IMR-90 (cell line): Measurements from ENCODE around the gene PUDP. TPM values are rescaled to one million over a fixed set of nuclear protein-coding genes. Genes with fewer than 3 reads are reported as not detected.

Experiments
- ATAC-seq: fragments of 200-7000 bp; cut with Tn5 transposase; 2 replicates; pipeline ENCODE4 v1.9.1; 2020; ENCODE audit warnings: low read depth, mild to moderate bottlenecking, moderate library complexity
- BruUV-seq: library from RNA; stranded (reverse); fragments of 400-500 nt; replicated peaks from 2 replicates; lab custom pipeline; 2021; lab: Mats Ljungman, UMichigan
- CTCF ChIA-PET: fragments of 300-600 bp; formaldehyde crosslinking; extraction: SDS; loops from one replicate; lab custom pipeline; 2021; ENCODE audit warnings: antibody characterized with exemption; lab: Yijun Ruan, JAX
- POLR2A ChIA-PET: fragments of 300-600 bp; sonication (Branson Sonifier 250); formaldehyde crosslinking; loops from one replicate; lab custom pipeline; 2022; ENCODE audit warnings: antibody characterized with exemption; ENCODE audit not compliant: unreplicated experiment; lab: Charles Lee
- DNase-seq: peaks from one replicate; pipeline ENCODE4 v3.0.0; 2013
- H2AFZ ChIP-seq: replicated peaks from 2 replicates; pipeline ENCODE3; 2013; ENCODE audit warnings: low read length, mild to moderate bottlenecking; ENCODE audit not compliant: poor library complexity
- H2AK5ac ChIP-seq: 2 replicates; pipeline ENCODE4 v1.6.1; 2013; ENCODE audit warnings: low read depth, low read length, inconsistent platforms
- H2AK9ac ChIP-seq: replicated peaks from 2 replicates; pipeline ENCODE3; 2013; ENCODE audit warnings: mild to moderate bottlenecking, low read depth, low read length, moderate library complexity; ENCODE audit not compliant: poor library complexity
- H2BK120ac ChIP-seq: 2 replicates; pipeline ENCODE4 v1.6.1; 2013; ENCODE audit warnings: low read depth, low read length, inconsistent platforms
- H2BK15ac ChIP-seq: 3 replicates; pipeline ENCODE4 v1.6.1; 2013; ENCODE audit warnings: low read depth, low read length, inconsistent platforms
- H2BK20ac ChIP-seq: 2 replicates; pipeline ENCODE4 v1.6.1; 2013; ENCODE audit warnings: low read depth, mild to moderate bottlenecking, inconsistent platforms, low read length, moderate library complexity
- H2BK5ac ChIP-seq: 2 replicates; pipeline ENCODE4 v1.6.1; 2013; ENCODE audit warnings: mild to moderate bottlenecking, low read depth, low read length, inconsistent platforms; ENCODE audit not compliant: poor library complexity, severe bottlenecking
- H3K14ac ChIP-seq: replicated peaks from 2 replicates; pipeline ENCODE4 v1.6.1; 2013; ENCODE audit warnings: low read depth, low read length, inconsistent platforms
- H3K18ac ChIP-seq: 2 replicates; pipeline ENCODE4 v1.6.1; 2013; ENCODE audit warnings: low read depth, low read length, control low read depth
- H3K23ac ChIP-seq: 2 replicates; pipeline ENCODE4 v1.6.1; 2013; ENCODE audit warnings: low read depth, low read length, inconsistent platforms
- H3K27ac ChIP-seq: 2 replicates; pipeline ENCODE4 v1.5.1; 2013; ENCODE audit warnings: mild to moderate bottlenecking, control low read depth, low read length; ENCODE audit not compliant: insufficient read depth
- H3K27me3 ChIP-seq: 2 replicates; pipeline ENCODE4 v1.6.1; 2013; ENCODE audit warnings: low read length; ENCODE audit not compliant: control insufficient read depth, insufficient read depth
- H3K36me3 ChIP-seq: 2 replicates; pipeline ENCODE4 v1.6.1; 2013; ENCODE audit warnings: low read length, mixed read lengths; ENCODE audit not compliant: control insufficient read depth, insufficient read depth
- H3K4ac ChIP-seq: 2 replicates; pipeline ENCODE4 v1.6.1; 2013; ENCODE audit warnings: low read depth, low read length, inconsistent platforms
- H3K4me1 ChIP-seq: 2 replicates; pipeline ENCODE4 v1.6.1; 2013; ENCODE audit warnings: low read length, mixed read lengths; ENCODE audit not compliant: control insufficient read depth, insufficient read depth
- H3K4me2 ChIP-seq: 2 replicates; pipeline ENCODE4 v1.6.1; 2013; ENCODE audit warnings: low read depth, mild to moderate bottlenecking, control low read depth, low read length, moderate library complexity
- H3K4me3 ChIP-seq: 2 replicates; pipeline ENCODE4 v1.5.1; 2013; ENCODE audit warnings: low read depth, mild to moderate bottlenecking, control low read depth, low read length, moderate library complexity; ENCODE audit not compliant: insufficient read depth
- H3K56ac ChIP-seq: 2 replicates; pipeline ENCODE4 v1.6.1; 2013; ENCODE audit warnings: low read length, inconsistent platforms; ENCODE audit not compliant: insufficient read depth; ENCODE audit errors: extremely low read depth
- H3K79me1 ChIP-seq, 2 experiments: 2 replicates each; pipeline ENCODE4 v1.6.1; 2013; ENCODE audit warnings: low read length in 2 of 2, inconsistent platforms in 1 of 2, low read depth in 1 of 2
- H3K9ac ChIP-seq: 2 replicates; pipeline ENCODE4 v1.6.1; 2013; ENCODE audit warnings: low read depth, low read length, control low read depth
- H3K9me1 ChIP-seq: 2 replicates; pipeline ENCODE4 v1.6.1; 2013; ENCODE audit warnings: low read length, inconsistent platforms; ENCODE audit not compliant: insufficient read depth
- H3K9me3 ChIP-seq: 2 replicates; pipeline ENCODE4 v1.6.1; 2013; ENCODE audit warnings: low read length; ENCODE audit not compliant: control insufficient read depth, insufficient read depth
- H4K20me1 ChIP-seq: 2 replicates; pipeline ENCODE4 v1.6.1; 2013; ENCODE audit warnings: low read length, inconsistent platforms; ENCODE audit not compliant: insufficient read depth
- H4K5ac ChIP-seq: 2 replicates; pipeline ENCODE4 v1.6.1; 2013; ENCODE audit warnings: mild to moderate bottlenecking, low read depth, low read length, control low read depth
- H4K8ac ChIP-seq, 2 experiments: 2 replicates each; pipeline ENCODE4 v1.6.1; 2013; ENCODE audit warnings: low read depth in 2 of 2, low read length in 2 of 2, control low read depth in 1 of 2, inconsistent platforms in 1 of 2
- H4K91ac ChIP-seq: 2 replicates; pipeline ENCODE4 v1.6.1; 2013; ENCODE audit warnings: low read depth, low read length, inconsistent platforms; ENCODE audit not compliant: insufficient read depth
- CTCF ChIP-seq: conservative IDR thresholded peaks from 2 replicates; pipeline ENCODE4 v1.5.1; 2012; ENCODE audit warnings: mild to moderate bottlenecking, low read depth, low read length, improper control_type of control experiment
- SMC3 ChIP-seq: fragments of 150-350 bp; IDR thresholded peaks from 2 replicates; pipeline ENCODE4 v1.6.1; 2016; ENCODE audit warnings: low read depth, mild to moderate bottlenecking, antibody characterized with exemption, low read length, moderate library complexity
- WGBS, 2 experiments: methylation state at CpG; one replicate each; pipeline versions ENCODE4 v1.1.5 to v1.1.7; 2013; ENCODE audit warnings: missing lambda C conversion rate in 2 of 2; ENCODE audit not compliant: insufficient read length in 1 of 2; ENCODE audit errors: extremely low coverage in 2 of 2; 5-methylcytosine and 5-hydroxymethylcytosine counted together
- dilution Hi-C: fragments of 300-500 bp; cut with HindIII; formaldehyde crosslinking; loops from one replicate; pipeline ENCODE4 v1.14.3; 2018; ENCODE audit warnings: low sequenced_read_pairs; ENCODE audit not compliant: unreplicated experiment
- in situ Hi-C: fragments of 300-500 bp; cut with MboI; formaldehyde crosslinking; loops from 3 replicates; pipeline ENCODE4 v1.14.3; 2019; ENCODE audit warnings: low sequenced_read_pairs, inconsistent platforms, mixed read lengths
- intact Hi-C: fragments of 100-400 bp; cut with micrococcal nuclease; formaldehyde crosslinking; loops from 2 replicates; pipeline ENCODE4 v1.10.0; 2022
- polyA plus RNA-seq, 3 experiments: library from polyadenylated mRNA; depleted of rRNA; stranded (reverse); fragments of >200 nt; gene quantifications; 2 replicates each; pipeline ENCODE4 v1.2.3, GENCODE V29; 2012; ENCODE audit warnings: low replicate concordance in 1 of 3
- total RNA-seq: library from RNA; depleted of rRNA; stranded (reverse); fragments of >200 nt; gene quantifications from 2 replicates; pipeline ENCODE4 v1.2.3, GENCODE V29; 2012

The PUDP gene
- total and polyA plus RNA-seq, 2 of the 4 experiments (the other 2 are of a cell fraction), result 22.2 to 28.6 TPM

GRCh38 chrX:7055386-7056137 lies 92.4 kb downstream of the PUDP start:
- Histone ChIP-seq H2BK20ac (no peak overlapping the region), H4K91ac (no peak overlapping the region), H4K20me1 (no peaks in the 10 kb centered on the region), H2BK15ac (no peak overlapping the region), H3K23ac (no peak overlapping the region), H3K79me1 (no peaks in the 10 kb centered on the region), H3K4ac (no peak overlapping the region), H3K4me3 (no peak overlapping the region), H4K5ac (no peak overlapping the region), H2BK5ac (no peak overlapping the region), H3K9me3 (no peaks in the 10 kb centered on the region), H3K56ac (no peak overlapping the region), H3K27ac (no peak overlapping the region), H3K4me2 (no peak overlapping the region), H2AK5ac (no peak overlapping the region), H3K14ac (no peak overlapping the region), H2AFZ (no peak overlapping the region), H3K9me1 (peaks cover 2% of the 10 kb centered on the region; the same call in 1 of the 2 replicates), H3K27me3 (no peaks in the 10 kb centered on the region), H3K18ac (no peak overlapping the region), H3K4me1 (no peaks in the 10 kb centered on the region), H2BK120ac (no peak overlapping the region), H3K9ac (no peak overlapping the region), H3K36me3 (peaks cover 12% of the 10 kb centered on the region), H2AK9ac (no peak overlapping the region), H4K8ac (no peak overlapping the region)
- in situ Hi-C loops, result no loop called here
- no peak for ATAC-seq
- WGBS, 2 experiments, result 100% methylated on average over 6 of the region's 10 CpGs; no CpG with 5 or more reads in 1 of the 2 experiments
- intact Hi-C loops, result no loop called here
- POLR2A ChIA-PET, result no interaction called here
- BruUV-seq, result no TSS peak
- TF ChIP-seq SMC3, result no peak
- no peak for TF ChIP-seq CTCF
- dilution Hi-C loops, result no loop called here
- CTCF ChIA-PET, result no interaction called here
- DNase-seq, result no peak
